NCI-H187 (cell line): ENCODE measurements around the gene ANKRD33.

Source experiments
- DNase-seq, 2 experiments: peaks; one replicate each; lab custom pipeline; 2025; lab: John Stamatoyannopoulos, UW

The ANKRD33 gene

GRCh38 chr12:51862947-51863346, 25.0 kb upstream of the ANKRD33 start:
- DNase-seq: no peak

DNA sequence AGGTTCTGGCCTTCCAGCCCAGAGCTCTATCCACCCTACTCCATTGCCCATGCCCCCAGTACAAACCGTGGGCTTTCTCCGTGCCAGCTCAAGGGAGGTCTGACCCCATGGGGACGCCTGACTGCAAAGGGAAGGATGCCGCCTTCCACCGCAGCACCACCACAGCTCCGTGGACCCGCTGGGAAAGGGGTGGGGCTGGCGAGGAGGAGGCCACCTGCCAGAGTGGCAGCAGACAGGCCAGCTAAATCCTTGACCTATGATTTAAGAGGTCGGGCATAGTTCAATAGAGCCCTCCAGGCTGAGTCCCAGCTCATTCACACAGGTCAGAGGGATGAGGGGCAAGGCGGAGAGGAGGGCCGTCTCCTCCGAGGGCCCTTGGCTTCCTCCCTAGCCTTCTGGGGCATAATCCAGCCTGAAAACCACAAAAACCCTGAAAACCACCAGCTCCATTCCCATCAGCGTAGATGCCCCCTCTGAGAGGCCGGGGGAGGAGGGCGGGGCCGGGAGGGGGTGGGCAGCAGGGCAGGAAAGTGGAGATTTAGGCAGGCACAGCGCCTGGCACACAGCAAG, 24.5 kb upstream of the ANKRD33 start:
- no peak for DNase-seq

- no peak for DNase-seq
Measured at GRCh38 chr12:51863933-51864832, 23.7 kb upstream of the ANKRD33 start.

DNA sequence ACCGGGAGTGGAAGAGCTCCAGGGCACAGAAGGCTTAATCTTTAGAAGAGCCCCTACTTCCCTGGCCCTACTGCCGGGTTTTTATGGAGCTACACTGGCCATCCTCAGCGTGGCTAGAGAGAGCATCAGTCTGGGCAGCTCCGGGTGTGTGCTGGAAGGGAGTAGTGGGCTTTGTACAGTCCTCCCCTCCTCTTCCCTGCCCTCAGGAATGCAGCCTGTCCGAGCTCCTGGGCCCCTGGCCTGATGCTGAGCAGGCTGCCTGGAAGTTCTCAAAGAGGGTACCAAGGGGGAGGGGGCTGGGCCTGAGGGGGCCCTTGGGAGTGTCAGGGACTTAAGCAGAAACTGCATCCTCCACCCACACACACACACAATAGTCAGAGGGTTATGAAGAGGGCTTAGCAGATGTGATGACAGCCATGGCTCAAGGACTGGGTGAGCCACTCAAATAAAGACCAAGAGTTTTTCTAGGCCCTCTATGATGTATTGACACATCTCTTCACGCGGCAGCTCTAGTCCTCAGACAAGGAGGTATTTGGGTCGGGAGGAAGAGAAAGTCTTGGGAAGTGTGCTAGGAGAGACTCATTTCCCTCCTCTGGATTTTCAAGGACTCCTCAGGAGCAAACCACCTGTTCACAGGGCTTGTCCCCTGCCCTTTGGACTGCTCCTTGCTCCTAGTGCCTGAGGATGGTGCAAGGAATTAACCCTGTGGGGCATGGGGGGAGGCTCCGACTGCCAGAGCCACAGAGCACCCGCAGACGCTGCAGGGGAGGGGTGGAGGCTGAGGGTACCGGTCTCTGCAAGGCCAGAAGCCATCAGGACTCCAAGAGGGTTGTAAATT, 22.9 kb upstream of the ANKRD33 start:
- no peak for DNase-seq

DNA sequence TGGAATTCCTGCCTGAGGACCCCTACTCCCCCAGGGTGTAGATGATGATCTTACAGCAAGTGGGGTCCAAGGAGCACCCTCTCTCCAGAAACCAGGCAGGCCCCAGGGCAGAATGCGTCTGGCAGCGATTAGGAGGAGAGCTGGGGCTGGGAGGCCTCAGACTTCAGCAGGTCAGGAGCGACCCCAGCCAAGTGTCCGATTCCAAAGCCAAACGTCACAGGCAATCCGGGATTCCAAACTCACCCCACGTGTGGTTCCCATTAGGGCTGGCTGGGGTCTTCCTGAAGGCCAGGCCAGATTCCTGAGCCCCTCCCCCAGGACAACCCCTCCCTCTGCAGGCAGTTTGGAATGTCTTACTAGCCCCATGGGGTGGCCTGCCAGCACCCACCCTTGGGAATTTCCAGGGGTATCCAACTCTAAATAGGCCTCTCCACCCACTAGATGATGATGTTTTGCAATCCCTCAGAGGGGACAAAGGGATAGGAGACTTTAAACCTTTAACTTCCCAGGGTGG, 22.1 kb upstream of the ANKRD33 start:
- DNase-seq: no peak

- DNase-seq: no peak
Measured at GRCh38 chr12:51866324-51866723, 21.6 kb upstream of the ANKRD33 start.

DNA sequence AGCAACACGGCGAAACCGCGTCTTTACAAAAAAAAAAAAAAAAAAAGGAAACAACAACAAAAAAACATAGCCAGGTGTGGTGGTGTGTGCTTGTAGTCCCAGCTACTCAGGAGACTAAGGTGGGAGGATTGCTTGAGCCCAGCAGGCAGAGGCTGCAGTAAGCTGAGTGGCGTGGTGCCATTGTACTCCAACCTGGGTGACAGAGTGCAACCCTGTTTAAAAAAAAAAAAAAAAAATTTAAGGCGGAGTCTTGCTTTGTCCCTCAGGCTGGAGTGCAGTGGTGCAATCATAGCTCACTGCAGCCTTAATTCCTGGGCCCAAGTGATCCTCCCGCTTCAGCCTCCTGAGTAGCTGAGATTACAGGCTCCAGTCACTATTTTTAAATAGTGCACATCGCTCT, 21.1 kb upstream of the ANKRD33 start:
- DNase-seq: no peak

- no peak for DNase-seq
Measured at GRCh38 chr12:51867371-51867770, 20.5 kb upstream of the ANKRD33 start.

- DNase-seq: no peak
Measured at GRCh38 chr12:51867796-51868428, 20.0 kb upstream of the ANKRD33 start.

DNA sequence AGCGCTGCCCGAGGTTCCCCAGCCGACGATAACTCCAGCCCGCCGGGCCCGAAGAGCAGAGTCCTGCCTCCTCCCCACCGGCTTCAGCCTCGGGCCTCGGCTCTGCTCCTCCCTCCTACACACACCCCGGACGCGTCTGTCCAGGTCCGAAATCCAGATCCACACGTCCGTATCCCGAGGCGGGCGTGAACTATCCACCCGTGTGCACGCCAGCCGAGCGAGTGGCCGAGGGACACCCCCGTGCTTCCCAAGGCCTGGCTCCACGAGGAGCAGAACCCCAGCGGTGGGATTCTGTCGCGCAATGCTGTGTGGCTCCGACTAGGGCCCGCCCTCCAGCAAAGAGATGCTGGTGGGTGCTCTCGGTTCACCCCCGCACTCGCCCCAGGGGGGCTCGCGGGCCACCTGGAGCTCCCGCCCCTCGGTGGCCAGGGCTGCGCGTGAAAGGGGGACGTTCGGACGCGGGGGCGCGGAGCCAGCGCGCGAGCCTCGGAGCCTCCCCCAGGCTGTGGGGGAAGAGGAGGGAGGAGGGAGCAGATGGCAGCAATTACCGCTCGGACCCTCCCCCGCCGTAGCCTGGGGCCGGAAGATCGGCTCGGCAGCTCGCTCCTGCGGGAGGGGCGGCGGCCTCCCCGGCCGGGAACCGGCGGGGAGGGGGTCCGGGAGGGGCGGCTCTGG, 18.9 kb upstream of the ANKRD33 start:
- no peak for DNase-seq

GRCh38 chr12:51869496-51869865, 18.4 kb upstream of the ANKRD33 start:
- no peak for DNase-seq

DNA sequence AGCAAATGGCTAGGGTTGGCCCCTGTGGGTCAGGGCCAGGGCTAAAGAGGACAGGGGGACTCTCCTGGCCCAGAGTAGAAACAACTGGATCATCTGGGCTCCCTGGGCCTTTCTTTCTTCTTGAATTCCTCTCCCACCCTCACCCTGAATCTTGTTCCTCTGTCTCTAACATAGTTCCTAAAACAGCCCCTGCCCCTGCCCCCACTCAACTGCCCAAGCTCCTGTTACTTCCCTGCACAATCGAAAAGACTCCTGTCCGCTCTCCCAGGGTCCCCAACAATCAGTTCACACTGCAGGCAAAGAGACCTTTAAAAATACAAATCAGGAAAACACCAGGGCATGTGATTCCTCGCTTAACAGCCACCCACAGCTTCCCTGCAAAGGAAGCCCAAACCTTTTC, 18.0 kb upstream of the ANKRD33 start:
- no peak for DNase-seq

DNA sequence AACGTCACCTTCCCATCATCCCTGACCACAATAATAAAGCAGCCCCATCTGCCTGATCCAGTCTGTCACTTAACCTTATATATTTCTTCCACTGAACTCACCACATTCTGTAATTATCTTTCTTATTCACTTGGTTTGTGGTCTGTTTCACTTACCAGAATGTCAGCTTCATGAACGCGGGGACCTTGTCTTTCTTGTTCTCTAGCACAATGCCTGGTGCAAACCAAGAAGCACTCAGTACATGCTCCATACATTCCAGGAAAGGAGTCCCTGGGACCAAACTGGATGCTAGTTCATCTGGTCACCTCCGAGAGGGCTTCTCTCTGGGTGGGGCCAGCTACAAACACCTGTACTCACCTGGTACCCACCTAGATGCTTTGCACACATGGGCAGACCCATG, 17.4 kb upstream of the ANKRD33 start:
- no peak for DNase-seq

- no peak for DNase-seq
Measured at GRCh38 chr12:51871126-51871525, 16.8 kb upstream of the ANKRD33 start.

- no peak for DNase-seq
Measured at GRCh38 chr12:51871918-51872688, 15.8 kb upstream of the ANKRD33 start.

GRCh38 chr12:51872689-51872981, 15.3 kb upstream of the ANKRD33 start:
- no peak for DNase-seq

DNA sequence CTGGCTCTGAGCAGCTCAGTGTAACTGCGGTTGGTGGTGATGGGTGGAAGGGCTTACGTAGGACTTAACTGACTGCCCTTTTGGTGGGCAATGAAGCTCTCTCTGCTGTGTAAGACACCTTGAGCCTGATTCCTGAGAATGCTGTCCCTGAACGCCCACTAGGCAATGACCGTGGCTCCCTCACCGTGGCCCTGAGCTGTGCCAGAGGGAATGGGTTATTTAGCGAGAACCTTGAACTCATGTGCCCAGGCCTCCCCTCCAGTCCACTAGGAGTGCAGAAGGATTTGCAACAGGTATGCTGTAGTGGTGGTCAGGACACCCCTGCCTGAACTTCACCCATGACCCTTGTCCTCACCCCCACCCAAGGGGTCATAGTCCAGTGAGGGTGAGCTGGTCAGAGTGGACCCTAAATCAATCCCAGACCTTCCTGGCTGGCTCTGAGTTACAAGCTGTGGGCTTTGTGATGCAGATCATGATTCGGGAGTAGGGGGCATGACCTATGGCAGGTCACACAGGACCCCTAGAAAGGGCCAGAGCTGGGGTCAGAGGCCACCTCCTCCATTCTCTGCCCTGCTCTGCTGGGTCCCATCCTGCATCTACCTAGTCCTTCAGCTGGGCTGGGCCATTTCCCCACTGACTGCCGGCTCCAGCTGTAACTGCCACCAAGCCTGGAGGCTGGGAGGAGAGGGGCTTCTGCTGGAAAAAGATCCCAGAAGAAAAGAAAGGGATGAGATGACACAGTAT, 14.5 kb upstream of the ANKRD33 start:
- no peak for DNase-seq

GRCh38 chr12:51874000-51874399, 13.9 kb upstream of the ANKRD33 start:
- no peak for DNase-seq

DNA sequence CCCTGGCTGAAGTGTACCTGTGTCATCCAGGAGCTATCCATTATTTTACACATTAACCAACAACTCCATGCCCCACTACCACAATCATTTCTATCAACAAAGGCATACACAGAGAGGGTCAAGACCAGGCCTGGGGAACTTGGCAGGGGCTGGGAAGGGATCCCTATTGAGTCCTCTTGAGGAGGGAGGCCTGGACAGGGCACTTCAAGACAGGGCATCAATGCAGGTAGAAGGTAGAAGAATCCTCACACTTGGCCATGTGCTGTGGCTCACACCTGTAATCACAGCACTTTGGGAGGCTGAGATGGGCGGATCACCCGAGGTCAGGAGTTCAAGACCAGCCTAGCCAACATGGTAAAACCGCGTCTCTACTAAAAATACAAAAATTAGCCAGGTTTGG, 13.4 kb upstream of the ANKRD33 start:
- no peak for DNase-seq

DNA sequence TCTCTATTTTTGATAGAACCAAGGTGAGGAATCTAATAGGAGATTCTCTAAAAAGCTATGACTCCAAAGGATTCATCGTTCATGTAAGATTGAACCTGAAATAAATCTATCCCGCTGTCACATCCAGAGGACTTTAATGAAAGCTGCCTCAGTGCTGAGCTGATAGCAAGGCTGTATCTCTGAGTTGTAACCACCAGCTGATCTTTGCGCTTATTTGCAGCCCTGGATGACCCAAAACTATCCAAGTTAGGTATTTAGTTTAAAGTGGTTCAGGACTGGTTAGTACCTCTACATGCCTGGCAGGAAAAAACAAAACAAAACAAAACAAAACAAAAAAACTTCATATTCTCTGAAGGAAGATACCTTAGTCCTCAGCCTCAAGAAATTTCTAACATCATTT, 8.8 kb upstream of the ANKRD33 start:
- no peak for DNase-seq
